Hepatocyte (in vitro differentiated cells): ENCODE data around the gene UBTF. TPM values are rescaled to one million over a fixed set of nuclear protein-coding genes. Genes with fewer than 3 reads are reported as not detected.

Experiments
- DNase-seq: peaks from one replicate; pipeline ENCODE4 v3.0.0-alpha.2; 2016; ENCODE audit warnings: low spot score
- H2AFZ ChIP-seq: fragments of 200-600 bp; sonication (generic); 2 replicates; pipeline ENCODE4 v1.6.0; 2016; ENCODE audit warnings: antibody characterized with exemption, mild to moderate bottlenecking
- H3K27ac ChIP-seq: fragments of 200-600 bp; sonication (generic); 2 replicates; pipeline ENCODE4 v1.5.1; 2016; ENCODE audit warnings: mild to moderate bottlenecking
- H3K27me3 ChIP-seq: fragments of 200-600 bp; sonication (generic); 2 replicates; pipeline ENCODE4 v1.6.1; 2016
- H3K36me3 ChIP-seq: fragments of 200-600 bp; sonication (generic); replicated peaks from 2 replicates; pipeline ENCODE4 v1.5.1; 2016; ENCODE audit warnings: low read depth; ENCODE audit not compliant: insufficient read depth
- H3K4me1 ChIP-seq: fragments of 200-600 bp; sonication (generic); 2 replicates; pipeline ENCODE4 v1.5.1; 2016; ENCODE audit warnings: mild to moderate bottlenecking, moderate library complexity; ENCODE audit not compliant: insufficient read depth
- H3K4me2 ChIP-seq: fragments of 200-600 bp; sonication (generic); 2 replicates; pipeline ENCODE4 v1.6.0; 2016
- H3K4me3 ChIP-seq: fragments of 200-600 bp; sonication (generic); 2 replicates; pipeline ENCODE4 v1.5.1; 2016; ENCODE audit warnings: mild to moderate bottlenecking
- H3K79me2 ChIP-seq: fragments of 200-600 bp; sonication (generic); 2 replicates; pipeline ENCODE4 v1.6.0; 2017; ENCODE audit warnings: mild to moderate bottlenecking
- H3K9me2 ChIP-seq: fragments of 200-600 bp; sonication (generic); replicated peaks from 2 replicates; pipeline ENCODE4 v1.6.0; 2017; ENCODE audit warnings: mild to moderate bottlenecking; ENCODE audit not compliant: insufficient read depth
- H3K9me3 ChIP-seq: fragments of 200-600 bp; sonication (generic); 2 replicates; pipeline ENCODE4 v1.5.1; 2016; ENCODE audit warnings: low read depth, mild to moderate bottlenecking
- H4K20me1 ChIP-seq: fragments of 200-600 bp; sonication (generic); 2 replicates; pipeline ENCODE4 v1.6.0; 2016; ENCODE audit warnings: mild to moderate bottlenecking; ENCODE audit not compliant: insufficient read depth, poor library complexity, severe bottlenecking
- CTCF ChIP-seq: fragments of 200-600 bp; sonication (generic); IDR thresholded peaks from 2 replicates; pipeline ENCODE4 v1.5.1; 2016; ENCODE audit warnings: antibody characterized with exemption, mild to moderate bottlenecking; ENCODE audit not compliant: poor library complexity
- EZH2 ChIP-seq: fragments of 200-600 bp; sonication (generic); IDR thresholded peaks from 2 replicates; pipeline ENCODE4 v1.6.1; 2016; ENCODE audit warnings: antibody characterized with exemption, mild to moderate bottlenecking, borderline replicate concordance
- EZH2phosphoT487 ChIP-seq: fragments of 200-600 bp; sonication (generic); IDR thresholded peaks from one replicate; pipeline ENCODE4 v1.6.1; 2018; ENCODE audit warnings: antibody characterized with exemption, mild to moderate bottlenecking, low read depth, moderate library complexity; ENCODE audit not compliant: unreplicated experiment, severe bottlenecking
- WGBS: methylation state at CpG from one replicate; pipeline ENCODE4 v1.1.6; 2016; ENCODE audit warnings: low lambda C conversion rate; ENCODE audit errors: missing lambda C conversion rate; 5-methylcytosine and 5-hydroxymethylcytosine counted together
- polyA plus RNA-seq: library from polyadenylated mRNA; unstranded; fragments of >200 nt; fragmentation: Nextera tagmentation; extraction: Ambion mirVana; gene quantifications from 2 replicates; pipeline ENCODE4 v1.2.1, GENCODE V29; 2016
- total RNA-seq: library from RNA; depleted of rRNA; stranded (reverse); fragments of >200 nt; gene quantifications from 2 replicates; pipeline ENCODE4 v1.2.3, GENCODE V29; 2014

The UBTF gene
- total and polyA plus RNA-seq, 2 experiments from 2014 or later, result 35.0 to 41.1 TPM

DNA sequence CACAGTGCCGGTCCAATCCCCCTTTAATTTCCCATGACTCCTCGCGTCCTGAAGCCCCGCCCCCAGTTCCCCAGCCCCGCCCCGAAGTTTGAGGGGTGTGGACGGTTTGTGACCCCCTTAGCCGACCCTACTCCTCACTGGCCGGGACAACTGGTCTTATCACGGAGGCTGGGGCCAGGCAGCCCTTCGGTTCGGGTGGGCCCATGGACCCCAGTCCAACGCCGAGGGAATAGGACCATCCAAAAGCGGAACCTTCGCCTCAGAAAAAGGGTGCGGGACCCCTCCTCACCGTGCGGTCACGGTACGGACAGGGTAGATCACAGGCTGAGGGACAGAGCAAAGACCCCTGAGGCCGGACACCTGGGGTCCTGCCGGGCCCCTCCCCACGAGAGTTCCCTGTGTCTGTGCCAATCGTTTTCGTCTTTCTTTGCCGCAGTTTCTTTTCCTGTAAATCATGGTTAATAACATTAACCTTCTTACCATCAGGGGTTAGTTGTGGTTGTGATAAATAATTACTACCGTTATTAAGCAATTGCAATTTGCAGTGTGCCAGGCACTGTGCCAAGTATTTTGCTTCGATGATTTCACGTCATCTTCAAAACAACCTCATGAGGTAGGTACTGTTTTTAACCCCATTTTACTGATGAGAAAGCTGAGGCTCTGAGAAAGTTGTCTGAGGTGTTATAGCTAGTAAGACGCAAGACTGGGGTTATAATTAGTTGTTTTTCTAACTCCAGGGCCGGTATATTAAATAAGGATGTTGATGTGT is 32.2 kb downstream of the UBTF start:
- Histone ChIP-seq H2AFZ (peak overlapping the region; percentile 32), H4K20me1 (no peaks in the 10 kb centered on the region), H3K27me3 (no peaks in the 10 kb centered on the region), H3K4me1 (peaks cover 20% of the 10 kb centered on the region), H3K9me2 (no peaks in the 10 kb centered on the region), H3K79me2 (peaks cover 51% of the 10 kb centered on the region), H3K4me3 (peak overlapping the region; percentile 17), H3K4me2 (peak overlapping the region; percentile 88), H3K36me3 (no peaks in the 10 kb centered on the region), H3K27ac (peak overlapping the region; percentile 94), H3K9me3 (no peaks in the 10 kb centered on the region)
- DNase-seq, result no peak
- 8% methylated on average over 32 of the region's 32 CpGs for WGBS
- TF ChIP-seq EZH2phosphoT487, result no peak
- no peak for TF ChIP-seq EZH2
- no peak for TF ChIP-seq CTCF

DNA sequence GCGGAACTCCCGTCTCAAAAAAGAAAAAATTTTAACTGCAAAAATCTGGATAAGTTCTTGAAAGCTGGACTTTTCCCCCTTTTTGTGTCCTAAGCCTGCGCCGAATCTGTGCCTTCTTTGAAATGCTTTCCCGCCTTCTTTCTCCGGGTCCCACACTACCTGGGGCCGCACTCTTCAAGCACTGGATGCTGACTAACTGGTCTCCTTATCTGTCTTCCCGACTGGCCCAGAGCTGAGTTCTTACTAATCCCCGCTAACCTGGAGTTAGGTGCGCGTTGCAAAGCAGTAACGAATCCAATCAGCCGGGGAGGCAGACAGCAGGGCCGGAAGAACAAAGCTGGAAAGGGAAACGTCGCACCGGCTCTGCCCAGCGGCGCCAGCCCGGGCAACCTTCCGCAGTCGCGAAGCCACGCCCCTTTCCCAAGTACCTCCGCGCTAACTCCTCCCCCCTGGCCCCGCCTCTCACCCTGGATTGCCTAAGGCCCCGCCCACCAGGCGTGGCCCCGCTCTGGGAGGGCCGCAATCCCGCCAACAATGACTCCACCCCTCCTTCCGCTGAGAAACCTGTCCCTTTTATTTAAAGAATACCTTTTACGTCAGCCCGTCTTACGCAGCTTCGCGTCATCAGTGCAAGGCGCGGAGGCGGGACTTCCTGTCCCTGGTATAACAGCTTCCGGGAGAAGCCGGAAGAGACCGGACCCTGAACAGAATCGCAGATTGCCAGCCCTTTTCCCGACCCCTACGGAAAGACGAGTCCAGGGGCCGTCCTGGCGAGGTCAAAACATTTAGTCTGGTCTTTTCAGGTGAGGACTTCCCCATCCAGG is 33.0 kb downstream of the UBTF start, which contains the start of gene TMUB2:
Gene TMUB2, plus strand, starts transcription at position 666 of the 824 bp plus-strand sequence. CDS start 737 bp downstream, outside the sequence.
- peak within 1 kb of the TSS; percentile 94 for H3K27ac ChIP-seq
- H4K20me1 ChIP-seq, result no peaks in the 10 kb centered on the region
- H3K4me3 ChIP-seq, result peak within 1 kb of the TSS; percentile 37
- TF ChIP-seq EZH2phosphoT487 (no peak), CTCF (no peak), EZH2 (no peak)
- under 1% methylated on average over 41 of the region's 50 CpGs for WGBS
- no peaks in the 10 kb centered on the region for H3K9me2 ChIP-seq
- peaks cover 20% of the 10 kb centered on the region for H3K4me1 ChIP-seq
- no peaks in the 10 kb centered on the region for H3K27me3 ChIP-seq
- peak within 1 kb of the TSS; percentile 45 for H2AFZ ChIP-seq
- no peaks in the 10 kb centered on the region for H3K9me3 ChIP-seq
- peak; percentile 100 for DNase-seq
- H3K36me3 ChIP-seq, result no peaks in the 10 kb centered on the region
- H3K79me2 ChIP-seq, result peaks cover 51% of the 10 kb centered on the region
- H3K4me2 ChIP-seq, result peak within 1 kb of the TSS; percentile 88

- 96% methylated on average over 8 of the region's 8 CpGs for WGBS
These were observed 35.2 kb downstream of the UBTF start for GRCh38 chr17:44184212-44184810.

More at GRCh38 chr17:44184212-44184810, 35.2 kb downstream of the UBTF start:
- Histone ChIP-seq H3K79me2 (peaks cover 51% of the 10 kb centered on the region), H3K4me3 (no peak overlapping the region), H4K20me1 (no peaks in the 10 kb centered on the region), H3K36me3 (no peaks in the 10 kb centered on the region), H3K4me2 (peak overlapping the region; percentile 83), H3K9me3 (no peaks in the 10 kb centered on the region), H3K9me2 (no peaks in the 10 kb centered on the region), H3K27ac (no peak overlapping the region), H3K27me3 (no peaks in the 10 kb centered on the region), H2AFZ (no peak overlapping the region), H3K4me1 (peaks cover 20% of the 10 kb centered on the region)
- TF ChIP-seq CTCF (no peak), EZH2 (no peak), EZH2phosphoT487 (no peak)
- DNase-seq, result no peak
